Measurements from ENCODE around the gene HMG20A. TPM values are rescaled to one million over a fixed set of nuclear protein-coding genes. Genes with fewer than 3 reads are reported as not detected.

The HMG20A gene
- total and polyA plus RNA-seq, 9 of the 15 experiments (the other 6 are each of a cell fraction or from before 2014, with no cell fraction given): 25.0 to 68.1 (median 38.9) TPM

DNA sequence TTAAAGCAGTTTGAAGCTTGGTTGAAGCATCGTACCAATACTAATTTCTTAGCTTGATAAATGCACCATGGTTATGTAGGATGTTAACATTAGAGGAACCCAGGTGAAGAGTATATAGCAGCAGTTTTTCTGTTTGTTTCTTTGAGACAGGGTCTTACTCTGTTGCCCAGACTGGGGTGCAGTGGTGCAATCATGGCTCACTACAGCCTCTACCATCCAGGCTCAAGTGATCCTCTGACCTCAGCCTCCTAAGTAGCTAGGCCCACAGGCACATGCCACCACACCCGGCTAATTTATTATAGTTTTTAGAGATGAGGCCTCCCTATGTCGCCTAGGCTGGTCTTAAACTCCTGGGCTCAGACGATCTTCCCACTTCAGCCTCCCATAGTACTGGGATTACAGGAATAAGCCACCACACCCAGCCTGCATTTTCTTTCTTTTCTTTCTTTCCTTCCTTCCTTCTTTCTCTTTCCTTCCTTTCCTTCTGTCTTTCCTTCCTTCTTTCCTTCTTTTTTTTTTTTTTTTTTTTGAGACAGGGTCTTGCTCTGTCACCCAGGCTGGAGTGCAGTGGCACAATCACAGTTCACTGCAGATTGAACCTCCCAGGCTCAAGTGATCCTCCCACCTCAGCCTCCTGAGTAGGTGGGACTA, 6.9 kb upstream of the HMG20A start (continued):
- TF ChIP-seq, protein P1, sequence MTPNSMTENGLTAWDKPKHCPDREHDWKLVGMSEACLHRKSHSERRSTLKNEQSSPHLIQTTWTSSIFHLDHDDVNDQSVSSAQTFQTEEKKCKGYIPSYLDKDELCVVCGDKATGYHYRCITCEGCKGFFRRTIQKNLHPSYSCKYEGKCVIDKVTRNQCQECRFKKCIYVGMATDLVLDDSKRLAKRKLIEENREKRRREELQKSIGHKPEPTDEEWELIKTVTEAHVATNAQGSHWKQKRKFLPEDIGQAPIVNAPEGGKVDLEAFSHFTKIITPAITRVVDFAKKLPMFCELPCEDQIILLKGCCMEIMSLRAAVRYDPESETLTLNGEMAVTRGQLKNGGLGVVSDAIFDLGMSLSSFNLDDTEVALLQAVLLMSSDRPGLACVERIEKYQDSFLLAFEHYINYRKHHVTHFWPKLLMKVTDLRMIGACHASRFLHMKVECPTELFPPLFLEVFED (CRISPR knock-in tag; conservative IDR thresholded peaks at IDR 0.05): no peak

DNA sequence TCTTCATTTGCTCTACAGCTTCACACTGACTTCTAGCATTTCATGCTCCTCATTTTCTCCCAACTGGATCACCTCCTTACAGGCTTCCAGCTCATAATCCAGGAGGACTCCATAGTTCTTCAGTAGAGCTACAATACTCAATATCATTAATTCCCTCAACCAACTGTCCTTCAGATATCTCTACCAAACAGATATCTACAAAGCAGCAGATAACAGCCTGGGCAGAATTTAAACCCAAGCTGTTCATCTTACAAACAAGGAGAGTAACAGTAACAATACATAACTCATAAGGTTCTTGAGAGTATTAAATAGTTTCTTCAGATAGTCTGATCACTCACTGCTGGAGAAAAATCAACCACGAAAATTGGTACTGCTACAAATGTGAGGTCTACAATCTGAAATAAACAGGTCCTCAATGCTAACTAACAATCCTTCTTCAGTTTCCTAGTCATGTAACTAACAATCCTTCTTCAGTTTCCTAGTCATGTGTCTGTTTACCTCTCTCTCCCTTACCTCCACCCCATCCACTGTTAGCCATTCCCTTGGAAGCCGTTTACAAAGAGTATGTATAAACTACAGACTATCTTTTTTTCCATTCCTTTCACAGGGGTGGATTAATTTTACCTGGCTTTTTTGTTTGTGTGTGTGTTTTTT, 5.8 kb upstream of the HMG20A start:
- Histone ChIP-seq H3K27me3 (ENCODE audit: control insufficient read depth in 2 of 2, insufficient read depth in 2 of 2, low read length in 2 of 2) (no peaks in the 10 kb centered on the region), H3K4me3 (no peak overlapping the region), H4K20me1 (replicated peaks; ENCODE audit: control insufficient read depth, insufficient read depth, low read length) (no peaks in the 10 kb centered on the region), H3K79me2 (ENCODE audit: control insufficient read depth, insufficient read depth, low read length) (peaks cover 95% of the 10 kb centered on the region), H3K27ac (ENCODE audit: extremely low read depth, low read depth, low read length) (peak overlapping the region; percentile 50; the same call in 2 of the 3 replicates), H3K9me3 (replicated peaks; ENCODE audit: control insufficient read depth, insufficient read depth, low read depth, low read length) (no peaks in the 10 kb centered on the region), H3K36me3 (ENCODE audit: control insufficient read depth, insufficient read depth, low read length) (no peaks in the 10 kb centered on the region; the same call in 2 of the 3 replicates), H3K9me1 (ENCODE audit: control insufficient read depth, insufficient read depth, low read length) (no peaks in the 10 kb centered on the region), H3K9ac (ENCODE audit: insufficient read depth in 1 of 2, low read depth in 2 of 2, low read length in 2 of 2) (no peak overlapping the region), H3K4me2 (ENCODE audit: insufficient read depth, low read length) (peak overlapping the region; percentile 66), H3K4me1 (replicated peaks in 1 of 2; ENCODE audit: control insufficient read depth in 2 of 2, insufficient read depth in 2 of 2, low read length in 2 of 2) (peaks cover 23 to 52% of the 10 kb centered on the region in 2 experiments; a peak in 4 of 5 replicates), H2AFZ (ENCODE audit: low read depth, low read length) (no peak overlapping the region)
- ATAC-seq (peak; percentile 11; the same call in 2 of the 3 replicates), FAIRE-seq (no peak), DNase-seq (ENCODE audit: extremely low read depth in 1 of 4, low spot score in 3 of 4) (peak in 1 of 4 experiments; percentile 33)
- 0% methylated on average over 2 of the region's 2 CpGs for WGBS (ENCODE audit: insufficient coverage, low coverage, missing lambda C conversion rate)
- intact Hi-C loops (cut with micrococcal nuclease) (no loop called here), in situ Hi-C loops (cut with MboI) (no loop called here)
- no TSS peak for BruUV-seq (replicated peaks)
- CTCF ChIA-PET (ENCODE audit: low intra/inter-chr PET ratio): no interaction called here
- POLR2A ChIA-PET: interaction anchor here (1.1 kb wide), 1 partner anchor 12 kb away, joined by 4 read pairs; no protein-coding TSS in a partner anchor
- no peak for TF ChIP-seq SUPT5H (IDR thresholded peaks at IDR 0.05)
- TF ChIP-seq, protein P2, sequence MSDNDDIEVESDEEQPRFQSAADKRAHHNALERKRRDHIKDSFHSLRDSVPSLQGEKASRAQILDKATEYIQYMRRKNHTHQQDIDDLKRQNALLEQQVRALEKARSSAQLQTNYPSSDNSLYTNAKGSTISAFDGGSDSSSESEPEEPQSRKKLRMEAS (CRISPR knock-in tag; IDR thresholded peaks at IDR 0.05): no peak
- TF ChIP-seq, protein P3, sequence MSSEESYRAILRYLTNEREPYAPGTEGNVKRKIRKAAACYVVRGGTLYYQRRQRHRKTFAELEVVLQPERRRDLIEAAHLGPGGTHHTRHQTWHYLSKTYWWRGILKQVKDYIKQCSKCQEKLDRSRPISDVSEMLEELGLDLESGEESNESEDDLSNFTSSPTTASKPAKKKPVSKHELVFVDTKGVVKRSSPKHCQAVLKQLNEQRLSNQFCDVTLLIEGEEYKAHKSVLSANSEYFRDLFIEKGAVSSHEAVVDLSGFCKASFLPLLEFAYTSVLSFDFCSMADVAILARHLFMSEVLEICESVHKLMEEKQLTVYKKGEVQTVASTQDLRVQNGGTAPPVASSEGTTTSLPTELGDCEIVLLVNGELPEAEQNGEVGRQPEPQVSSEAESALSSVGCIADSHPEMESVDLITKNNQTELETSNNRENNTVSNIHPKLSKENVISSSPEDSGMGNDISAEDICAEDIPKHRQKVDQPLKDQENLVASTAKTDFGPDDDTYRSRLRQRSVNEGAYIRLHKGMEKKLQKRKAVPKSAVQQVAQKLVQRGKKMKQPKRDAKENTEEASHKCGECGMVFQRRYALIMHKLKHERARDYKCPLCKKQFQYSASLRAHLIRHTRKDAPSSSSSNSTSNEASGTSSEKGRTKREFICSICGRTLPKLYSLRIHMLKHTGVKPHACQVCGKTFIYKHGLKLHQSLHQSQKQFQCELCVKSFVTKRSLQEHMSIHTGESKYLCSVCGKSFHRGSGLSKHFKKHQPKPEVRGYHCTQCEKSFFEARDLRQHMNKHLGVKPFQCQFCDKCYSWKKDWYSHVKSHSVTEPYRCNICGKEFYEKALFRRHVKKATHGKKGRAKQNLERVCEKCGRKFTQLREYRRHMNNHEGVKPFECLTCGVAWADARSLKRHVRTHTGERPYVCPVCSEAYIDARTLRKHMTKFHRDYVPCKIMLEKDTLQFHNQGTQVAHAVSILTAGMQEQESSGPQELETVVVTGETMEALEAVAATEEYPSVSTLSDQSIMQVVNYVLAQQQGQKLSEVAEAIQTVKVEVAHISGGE (CRISPR knock-in tag; IDR thresholded peaks at IDR 0.05): peak in 1 of 3 experiments; percentile 59; a peak in 1 of 6 replicates
- TF ChIP-seq RBM14 (IDR thresholded peaks at IDR 0.05; ENCODE audit: borderline replicate concordance, insufficient read depth, low read depth, low read length): no peak
- TF ChIP-seq, protein P4, sequence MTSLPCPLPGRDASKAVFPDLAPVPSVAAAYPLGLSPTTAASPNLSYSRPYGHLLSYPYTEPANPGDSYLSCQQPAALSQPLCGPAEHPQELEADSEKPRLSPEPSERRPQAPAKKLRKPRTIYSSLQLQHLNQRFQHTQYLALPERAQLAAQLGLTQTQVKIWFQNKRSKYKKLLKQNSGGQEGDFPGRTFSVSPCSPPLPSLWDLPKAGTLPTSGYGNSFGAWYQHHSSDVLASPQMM (CRISPR knock-in tag; IDR thresholded peaks at IDR 0.05): no peak
- 0 out of 2 replicates have a peak, but pooled peaks have one; percentile 18 for TF ChIP-seq MTA2 (IDR thresholded peaks at IDR 0.05; ENCODE audit: low read depth)
- no peak for TF ChIP-seq KDM2B (CRISPR knock-in tag; IDR thresholded peaks at IDR 0.05)
- no peak for TF ChIP-seq NFIX (CRISPR knock-in tag; IDR thresholded peaks at IDR 0.05; ENCODE audit: low read depth)
- TF ChIP-seq, protein P5, sequence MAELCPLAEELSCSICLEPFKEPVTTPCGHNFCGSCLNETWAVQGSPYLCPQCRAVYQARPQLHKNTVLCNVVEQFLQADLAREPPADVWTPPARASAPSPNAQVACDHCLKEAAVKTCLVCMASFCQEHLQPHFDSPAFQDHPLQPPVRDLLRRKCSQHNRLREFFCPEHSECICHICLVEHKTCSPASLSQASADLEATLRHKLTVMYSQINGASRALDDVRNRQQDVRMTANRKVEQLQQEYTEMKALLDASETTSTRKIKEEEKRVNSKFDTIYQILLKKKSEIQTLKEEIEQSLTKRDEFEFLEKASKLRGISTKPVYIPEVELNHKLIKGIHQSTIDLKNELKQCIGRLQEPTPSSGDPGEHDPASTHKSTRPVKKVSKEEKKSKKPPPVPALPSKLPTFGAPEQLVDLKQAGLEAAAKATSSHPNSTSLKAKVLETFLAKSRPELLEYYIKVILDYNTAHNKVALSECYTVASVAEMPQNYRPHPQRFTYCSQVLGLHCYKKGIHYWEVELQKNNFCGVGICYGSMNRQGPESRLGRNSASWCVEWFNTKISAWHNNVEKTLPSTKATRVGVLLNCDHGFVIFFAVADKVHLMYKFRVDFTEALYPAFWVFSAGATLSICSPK (IDR thresholded peaks at IDR 0.05; ENCODE audit: borderline replicate concordance): no peak
- TF ChIP-seq CBFA2T3 (IDR thresholded peaks at IDR 0.05): peak; percentile 74
